Measurements from ENCODE around the gene COG5. TPM values are rescaled to one million over a fixed set of nuclear protein-coding genes. Genes with fewer than 3 reads are reported as not detected.
"Not testable (repeated sequence)": the region's sequence is repeated elsewhere in the genome, so short reads cannot be mapped to it uniquely, and the experiment has no call there.

COG5 gene
- total RNA-seq, 1 donor from 2014 or later = 40.8 TPM

- no peak for TF ChIP-seq CTCF (IDR thresholded peaks at IDR 0.05; ENCODE audit: borderline replicate concordance)
- Histone ChIP-seq H3K4me1 (peaks cover 46% of the 10 kb centered on the region), H3K36me3 (peaks cover 19% of the 10 kb centered on the region), H3K27ac (replicated peaks) (peak overlapping the region; percentile 67), H3K27me3 (ENCODE audit: low read depth) (no peaks in the 10 kb centered on the region), H3K4me3 (no peak overlapping the region), H3K9me3 (replicated peaks) (no peaks in the 10 kb centered on the region)
- no peak for DNase-seq
- intact Hi-C loops (cut with micrococcal nuclease) = no loop called here
Measured at GRCh38 chr7:107232568-107233090, 331.1 kb downstream of the COG5 start.

DNA sequence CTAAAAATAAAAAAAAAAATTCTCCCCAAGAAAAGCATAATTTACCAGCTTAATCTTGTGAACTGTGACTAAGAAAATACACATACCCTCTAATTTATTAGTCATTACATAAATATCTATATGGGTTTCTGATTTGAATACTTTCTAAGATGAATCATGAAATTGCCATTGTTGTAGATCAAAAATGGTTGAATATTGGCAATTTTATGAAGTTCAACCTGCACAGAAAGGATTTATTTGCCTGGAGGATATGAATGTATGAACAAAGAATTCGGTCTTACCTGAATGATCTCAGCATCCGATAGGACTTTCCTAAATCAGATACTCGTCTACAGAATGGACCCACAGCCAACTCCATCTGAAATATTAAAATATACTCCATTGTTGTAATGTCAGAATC lies 333.4 kb downstream of the COG5 start:
- no peak for TF ChIP-seq CTCF (IDR thresholded peaks at IDR 0.05; ENCODE audit: borderline replicate concordance)
- Histone ChIP-seq H3K27me3 (ENCODE audit: low read depth) (no peaks in the 10 kb centered on the region), H3K27ac (replicated peaks) (no peak overlapping the region), H3K9me3 (replicated peaks) (no peaks in the 10 kb centered on the region), H3K4me1 (peaks cover 26% of the 10 kb centered on the region), H3K36me3 (peaks cover 25% of the 10 kb centered on the region), H3K4me3 (no peak overlapping the region)
- no peak for DNase-seq
- intact Hi-C loops (cut with micrococcal nuclease) = no loop called here

DNA sequence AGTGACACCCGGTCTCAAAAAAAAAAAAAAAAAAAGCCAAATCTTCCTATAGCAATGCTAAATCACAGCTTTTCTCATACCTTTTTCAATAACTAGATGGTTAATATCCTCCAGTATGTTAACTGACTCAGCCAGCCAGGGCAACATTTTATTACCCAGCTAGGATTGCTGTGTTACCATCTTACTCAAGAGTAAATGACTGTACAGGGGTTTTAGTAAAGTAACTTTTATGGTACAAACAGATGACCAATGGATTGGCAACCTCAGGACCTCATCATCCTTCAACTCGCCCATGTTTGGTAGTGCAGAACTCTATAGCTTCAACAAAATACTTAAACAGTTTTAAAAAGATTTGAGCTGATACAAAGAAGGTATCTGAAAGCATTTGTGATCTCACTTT lies 335.4 kb downstream of the COG5 start:
- H3K27me3 ChIP-seq (ENCODE audit: low read depth) = no peaks in the 10 kb centered on the region
- TF ChIP-seq CTCF (IDR thresholded peaks at IDR 0.05; ENCODE audit: borderline replicate concordance) = no peak
- no peaks in the 10 kb centered on the region for H3K9me3 ChIP-seq (replicated peaks)
- no peak for DNase-seq
- H3K27ac ChIP-seq (replicated peaks) = no peak overlapping the region
- H3K4me3 ChIP-seq = no peak overlapping the region
- intact Hi-C loops (cut with micrococcal nuclease) = no loop called here
- H3K4me1 ChIP-seq = peaks cover 27% of the 10 kb centered on the region
- H3K36me3 ChIP-seq = peaks cover 29% of the 10 kb centered on the region

DNA sequence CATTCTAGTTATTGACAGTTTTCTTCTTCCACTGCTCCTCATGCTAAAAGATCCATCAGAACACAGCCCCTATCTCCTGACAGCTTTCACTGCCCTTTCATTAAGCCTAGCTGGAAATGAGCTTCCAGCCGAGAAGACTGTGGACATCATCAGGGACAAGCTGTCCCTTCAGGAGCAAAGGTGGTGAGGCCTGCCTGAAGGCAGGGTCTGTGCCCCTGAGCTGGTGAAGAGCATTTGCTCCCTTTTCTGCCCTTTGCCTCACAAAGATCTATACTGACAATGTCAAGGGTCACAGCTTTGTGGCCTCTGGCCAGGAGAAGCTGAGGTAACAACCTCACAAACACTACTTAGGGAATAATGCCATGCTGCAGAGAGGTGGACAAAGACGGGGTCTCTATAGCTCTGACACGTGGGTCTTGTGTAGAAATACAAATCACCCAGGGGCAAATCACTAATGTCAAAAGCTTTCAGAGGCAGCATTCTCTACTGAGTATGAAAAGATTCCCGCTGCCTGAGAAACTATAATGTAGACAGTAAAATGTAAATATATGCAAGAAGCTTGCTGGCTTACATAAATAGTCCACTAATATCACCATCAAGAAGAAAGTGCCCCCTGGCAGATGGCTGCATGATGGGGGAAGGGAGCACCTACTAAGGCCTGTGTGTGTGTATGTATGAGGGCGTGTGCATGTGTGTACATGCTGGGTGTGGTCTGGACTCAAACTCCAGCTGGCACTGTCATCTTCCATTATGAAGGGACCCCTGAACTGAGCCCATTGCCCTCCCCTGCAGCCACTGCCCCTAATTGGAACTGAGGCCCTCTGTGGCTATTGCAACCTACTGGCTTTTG lies 339.1 kb downstream of the COG5 start:
- H3K9me3 ChIP-seq (replicated peaks) = no peaks in the 10 kb centered on the region
- H3K4me3 ChIP-seq = no peak overlapping the region
- peaks cover 45% of the 10 kb centered on the region for H3K4me1 ChIP-seq
- intact Hi-C loops (cut with micrococcal nuclease) = no loop called here
- DNase-seq = no peak
- H3K36me3 ChIP-seq = peaks cover 30% of the 10 kb centered on the region
- peak overlapping the region; percentile 88 for H3K27ac ChIP-seq (replicated peaks)
- H3K27me3 ChIP-seq (ENCODE audit: low read depth) = no peaks in the 10 kb centered on the region
- no peak for TF ChIP-seq CTCF (IDR thresholded peaks at IDR 0.05; ENCODE audit: borderline replicate concordance)

- DNase-seq = peak; percentile 58
- H3K27me3 ChIP-seq (ENCODE audit: low read depth); H3K4me3 ChIP-seq; intact Hi-C loops (cut with micrococcal nuclease); H3K9me3 ChIP-seq (replicated peaks): not testable (repeated sequence)
- H3K27ac ChIP-seq (replicated peaks) = peak overlapping the region; percentile 88
- H3K4me1 ChIP-seq = peaks cover 59% of the 10 kb centered on the region
- peaks cover 12% of the 10 kb centered on the region for H3K36me3 ChIP-seq
Measured at GRCh38 chr7:107220806-107221205, 342.9 kb downstream of the COG5 start.

DNA sequence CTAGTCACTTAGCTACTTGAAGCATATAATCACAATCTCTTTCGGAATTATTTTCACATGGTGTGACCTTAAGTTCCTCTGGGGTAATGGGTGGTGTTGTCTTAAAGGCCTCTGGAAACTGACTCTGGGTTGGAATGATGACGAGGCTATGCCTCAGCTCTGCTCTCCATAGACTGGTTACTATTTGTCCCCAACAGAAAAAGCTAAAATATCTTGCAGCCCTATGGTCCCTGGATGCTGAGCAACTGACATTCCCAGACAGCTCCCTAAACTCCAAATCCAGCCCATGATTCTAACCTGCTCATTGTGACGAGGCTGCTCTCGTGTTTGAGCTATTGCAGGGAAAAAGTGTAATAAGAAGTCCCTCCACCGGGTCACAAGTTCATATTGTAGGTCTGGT lies 343.4 kb downstream of the COG5 start:
- peaks cover 7% of the 10 kb centered on the region for H3K9me3 ChIP-seq (replicated peaks)
- no peak for TF ChIP-seq CTCF (IDR thresholded peaks at IDR 0.05; ENCODE audit: borderline replicate concordance)
- intact Hi-C loops (cut with micrococcal nuclease) = no loop called here
- peak overlapping the region; percentile 88 for H3K27ac ChIP-seq (replicated peaks)
- H3K27me3 ChIP-seq (ENCODE audit: low read depth) = no peaks in the 10 kb centered on the region
- H3K4me3 ChIP-seq = no peak overlapping the region
- H3K4me1 ChIP-seq = peaks cover 59% of the 10 kb centered on the region
- peaks cover 8% of the 10 kb centered on the region for H3K36me3 ChIP-seq
- no peak for DNase-seq
